ENCODE results near the gene SAMD4A.

Gene SAMD4A

DNA sequence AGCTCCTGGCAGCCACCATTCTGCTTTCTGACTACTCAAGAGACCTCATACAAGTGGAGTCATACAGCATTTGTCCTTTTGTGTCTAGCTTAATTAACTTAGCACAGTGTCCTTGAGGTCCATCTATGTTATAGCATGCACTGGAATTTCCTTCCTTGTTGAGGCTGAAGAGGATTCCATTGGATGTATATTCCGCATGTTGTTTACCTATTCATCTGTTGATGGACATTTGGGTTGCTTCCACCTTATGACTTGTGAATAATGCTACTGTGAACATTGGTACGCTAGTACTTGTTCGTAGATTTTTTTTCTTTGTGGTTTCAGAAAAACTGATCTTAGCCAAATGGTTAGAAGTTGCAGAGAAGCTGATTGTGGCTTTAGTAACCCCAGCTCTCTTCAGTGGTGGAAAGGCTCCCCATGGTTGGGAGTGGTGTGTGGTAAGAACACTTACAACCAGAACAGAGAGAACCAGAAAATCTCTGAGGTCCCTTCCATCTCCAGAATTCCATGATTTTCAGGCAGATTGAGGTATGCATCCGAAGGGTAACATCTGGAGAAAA, 118.4 kb downstream of the SAMD4A start:
- no peak for DNase-seq (ENCODE audit: low spot score)

DNA sequence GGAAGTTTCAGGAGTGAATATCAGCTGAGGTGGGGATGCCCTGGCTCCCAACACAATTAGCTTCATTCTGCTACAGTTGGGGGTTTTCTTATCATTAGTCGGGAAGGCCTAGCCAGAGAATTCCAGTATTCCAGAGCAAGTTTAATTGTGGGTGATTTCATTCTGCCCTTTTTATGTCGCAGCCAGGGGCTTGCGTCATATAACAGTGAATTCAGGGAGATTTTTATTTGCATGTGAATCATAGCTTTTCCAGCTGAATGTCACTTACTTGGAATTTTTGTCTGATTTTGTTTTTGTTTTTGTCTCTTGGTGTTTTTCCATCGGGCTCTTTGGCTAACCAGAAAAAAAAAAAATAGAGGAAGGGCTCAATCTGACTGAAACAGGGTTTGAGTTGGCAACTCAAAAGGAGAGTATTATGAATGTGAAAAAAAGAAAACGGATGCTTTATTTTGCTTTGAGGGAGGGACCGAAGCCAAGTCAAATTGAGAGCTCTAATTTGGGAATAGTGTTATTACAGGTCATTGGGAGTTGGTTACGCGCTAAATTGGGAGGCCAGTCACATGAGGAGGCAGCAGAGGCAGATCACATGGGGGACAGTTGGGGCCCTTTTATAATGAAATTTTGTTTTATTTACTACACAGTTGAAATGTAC, 119.4 kb downstream of the SAMD4A start:
- DNase-seq (ENCODE audit: low spot score): no peak

DNA sequence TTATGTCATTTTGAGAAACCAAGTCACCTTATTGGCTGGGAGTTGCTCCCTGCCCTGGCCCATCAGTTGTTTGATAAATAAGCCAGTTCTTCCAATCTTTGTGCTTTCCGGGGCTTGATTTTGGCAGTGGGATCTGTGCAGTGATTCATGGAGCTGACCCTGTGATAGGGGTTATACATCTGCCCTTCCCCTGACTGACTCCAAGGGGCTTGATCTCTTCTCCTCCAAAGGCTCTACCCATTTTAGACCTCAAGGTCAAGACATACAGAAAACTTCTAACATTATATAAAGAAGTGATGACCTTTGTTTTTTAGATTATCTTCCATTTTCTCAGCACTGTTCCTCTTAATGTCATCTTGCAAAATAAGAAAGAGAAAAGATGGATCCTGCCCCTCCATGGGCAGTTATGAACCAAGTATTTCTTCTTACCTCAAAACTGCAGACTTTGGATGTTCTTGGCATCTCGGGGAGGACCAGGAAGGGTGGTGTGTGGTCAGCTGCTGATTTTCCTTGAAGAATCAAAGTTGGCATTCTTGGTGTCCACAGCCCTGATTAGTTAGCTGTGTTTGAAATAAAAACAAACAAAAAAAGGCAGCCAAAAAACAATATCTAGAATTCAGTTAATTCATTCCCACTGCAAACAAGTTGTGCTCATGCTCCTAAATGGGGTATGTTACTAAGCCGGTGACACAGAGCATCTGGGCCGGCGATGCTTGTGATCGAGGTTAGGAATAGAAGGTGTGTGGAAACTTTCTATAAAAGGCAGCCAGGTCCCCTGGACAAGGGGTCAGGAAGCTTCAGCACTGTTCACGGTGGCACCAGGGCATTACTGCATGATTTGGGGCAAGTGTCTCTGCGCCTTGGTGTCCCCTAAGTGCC, 120.2 kb downstream of the SAMD4A start:
- DNase-seq (ENCODE audit: low spot score): no peak

DNA sequence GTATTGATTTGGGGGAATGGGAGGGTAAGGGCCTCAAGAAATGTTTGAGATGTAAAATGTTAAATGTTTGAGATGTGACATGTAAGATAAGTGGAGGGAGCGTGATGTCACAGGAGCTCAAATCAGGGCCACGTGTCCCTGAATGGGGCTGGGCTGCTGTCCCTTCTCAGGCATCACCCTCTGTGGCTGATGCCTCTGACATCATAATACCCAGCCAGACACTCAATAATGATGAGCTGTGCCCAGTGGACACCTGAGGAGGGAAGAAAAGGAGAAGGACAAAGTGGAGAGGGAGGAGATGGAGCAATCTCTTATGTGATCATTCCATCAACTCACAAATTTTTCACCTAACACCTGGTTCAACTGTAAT, 120.8 kb downstream of the SAMD4A start:
- DNase-seq (ENCODE audit: low spot score): no peak

DNA sequence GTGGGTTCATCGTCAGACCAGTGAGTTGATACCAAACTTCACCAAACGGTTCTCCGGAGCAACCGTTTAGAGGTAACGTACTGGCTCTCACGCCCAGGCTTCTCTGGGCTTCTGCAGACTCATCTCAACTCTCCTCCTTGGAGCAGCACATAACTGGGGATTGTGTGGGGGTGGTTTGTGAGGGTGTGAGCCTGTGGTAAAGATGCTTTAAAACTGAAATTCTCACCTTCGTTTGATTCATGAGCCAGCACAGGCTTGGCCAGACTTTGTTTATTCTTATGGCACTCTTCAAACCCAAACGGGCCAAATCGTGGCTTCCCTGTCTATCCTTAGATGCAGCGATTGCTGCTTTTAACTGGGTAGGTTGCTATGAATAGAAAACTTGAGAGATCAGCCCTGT, 121.3 kb downstream of the SAMD4A start:
- no peak for DNase-seq (ENCODE audit: low spot score)

DNA sequence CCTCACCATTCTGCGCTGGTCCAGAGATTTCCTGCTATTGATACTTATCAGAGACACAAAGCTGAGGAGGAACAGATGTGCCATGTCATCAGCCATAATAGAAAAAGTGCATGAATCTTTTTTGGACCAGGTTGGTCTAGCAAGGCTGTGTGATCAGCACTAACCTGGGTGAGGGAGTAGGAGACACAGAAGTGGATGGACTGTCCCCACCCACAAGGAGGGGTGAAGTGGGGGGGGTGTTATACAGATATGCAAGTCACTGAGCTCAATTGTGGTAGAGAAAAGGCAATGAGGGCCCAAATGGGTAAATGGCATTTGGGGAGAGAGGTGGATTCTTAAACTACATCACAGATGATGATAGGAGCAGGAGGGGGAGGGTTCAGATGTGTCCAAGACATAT, 123.0 kb downstream of the SAMD4A start:
- DNase-seq (ENCODE audit: low spot score): no peak

DNA sequence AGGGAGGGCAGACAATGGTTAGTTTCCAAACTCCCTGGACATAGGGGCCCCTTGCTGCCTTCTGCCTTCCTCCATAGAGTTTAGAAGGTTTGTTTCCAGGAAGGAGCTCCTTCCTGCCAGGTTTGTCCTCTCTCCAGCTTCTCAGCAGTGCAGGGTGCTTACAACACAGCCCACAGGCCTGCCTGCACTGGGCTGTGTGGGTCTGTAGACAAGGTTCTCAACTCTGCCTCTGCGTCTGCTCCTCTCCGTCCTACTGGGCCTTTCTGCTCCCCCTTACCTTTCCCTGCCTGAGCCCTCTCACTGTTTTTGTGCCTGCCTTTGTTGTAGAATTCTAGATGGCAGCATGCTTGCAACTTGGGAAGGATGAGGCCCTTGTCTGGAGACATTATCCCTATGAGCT, 124.0 kb downstream of the SAMD4A start:
- no peak for DNase-seq (ENCODE audit: low spot score)

DNA sequence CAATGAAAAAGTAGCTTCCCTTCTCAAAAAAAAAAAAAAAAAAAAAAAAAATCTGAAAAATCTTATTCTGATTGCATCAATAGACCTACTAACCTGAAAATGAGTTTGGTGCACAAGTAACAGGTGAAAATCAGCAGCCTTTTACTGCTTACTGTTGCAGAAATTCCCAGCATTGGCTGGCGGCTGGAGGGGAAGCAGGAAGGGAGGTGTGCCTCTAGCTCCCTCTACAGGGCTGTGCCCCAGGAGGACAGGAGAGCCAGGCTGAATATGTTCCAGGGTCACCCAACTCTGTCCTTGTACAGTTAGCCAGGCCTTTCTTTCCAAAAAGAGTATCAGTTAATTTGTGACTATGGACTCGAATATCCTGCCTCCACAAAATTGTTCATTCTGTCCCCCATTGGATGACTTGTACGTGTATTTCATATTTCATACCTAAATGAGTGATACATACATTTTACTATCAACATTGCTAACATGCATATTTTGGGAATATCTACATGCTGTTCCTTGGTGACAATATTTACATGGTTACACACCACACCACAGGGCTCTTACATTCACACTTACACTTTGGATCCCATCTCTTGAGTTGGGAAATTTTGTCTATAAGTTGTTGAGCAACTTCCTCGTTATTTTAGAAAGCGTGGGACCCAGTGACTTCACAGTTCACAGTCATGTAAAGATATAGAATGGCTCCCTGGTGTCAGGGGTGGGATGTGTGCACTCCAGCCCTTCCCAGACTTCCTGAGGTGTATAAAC, 124.8 kb downstream of the SAMD4A start:
- peak; percentile 73 for DNase-seq (ENCODE audit: low spot score)

DNA sequence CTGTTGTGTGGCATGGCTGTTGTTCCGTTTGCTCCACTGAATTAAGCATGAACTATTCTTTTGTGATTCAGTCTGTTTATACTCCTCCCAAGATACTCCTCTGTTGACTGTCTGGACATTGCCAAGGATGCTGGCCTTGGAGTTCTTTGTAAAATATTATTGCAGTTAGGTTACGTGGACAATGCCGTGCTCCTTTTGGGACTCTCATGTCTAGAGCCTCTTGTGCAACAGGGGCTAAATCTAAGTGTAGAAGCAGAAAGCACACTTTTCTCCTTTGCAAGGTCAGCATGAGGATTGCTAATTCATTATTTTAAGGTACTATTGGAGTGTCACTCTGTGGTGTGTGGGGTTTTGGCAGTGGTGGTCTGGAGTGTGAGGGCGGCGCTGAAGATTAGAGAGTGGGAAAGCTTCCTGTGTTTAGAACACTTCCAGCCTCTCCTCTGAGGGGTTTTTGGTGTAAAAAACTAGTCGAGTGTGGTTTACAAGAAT, 125.4 kb downstream of the SAMD4A start:
- DNase-seq (ENCODE audit: low spot score): no peak

DNA sequence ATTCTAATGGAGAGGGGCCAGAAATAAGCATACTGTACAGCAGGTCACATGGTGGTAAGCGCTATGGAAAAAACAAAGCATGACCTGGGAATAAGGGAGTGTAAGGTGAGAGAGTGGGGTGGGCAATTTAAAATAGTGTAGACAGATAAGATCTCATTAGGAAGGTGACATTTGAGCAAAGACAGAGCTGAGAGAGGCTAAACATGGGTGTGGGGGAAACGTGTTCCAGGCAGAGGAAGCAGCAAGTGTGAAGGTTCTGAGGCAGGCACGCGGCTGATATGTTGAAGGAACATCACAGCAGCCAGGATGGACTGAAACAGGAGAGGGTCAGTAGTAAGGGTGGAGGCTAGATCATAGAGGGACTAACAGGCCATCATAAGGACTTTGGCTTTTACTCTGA, 126.8 kb downstream of the SAMD4A start:
- no peak for DNase-seq (ENCODE audit: low spot score)

DNA sequence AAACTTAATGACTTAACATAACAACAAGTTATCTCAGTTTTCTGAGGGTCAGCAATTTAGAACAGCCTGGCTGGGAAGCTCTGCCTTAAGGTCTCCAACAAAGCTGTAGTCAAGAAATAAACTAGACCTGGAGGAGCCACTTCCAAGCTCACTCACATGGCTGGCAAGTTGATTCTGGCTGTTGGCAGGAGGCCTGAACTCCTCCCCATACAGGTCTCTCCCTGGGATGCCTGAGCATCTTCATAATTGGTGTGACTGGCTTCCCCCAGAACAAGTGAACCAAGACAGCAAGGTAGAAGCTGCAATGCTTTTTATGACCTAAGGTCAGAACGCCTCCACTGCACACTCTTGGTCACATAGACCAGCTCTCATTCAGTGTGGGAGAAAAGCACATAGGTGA, 128.3 kb downstream of the SAMD4A start:
- no peak for DNase-seq (ENCODE audit: low spot score)

DNA sequence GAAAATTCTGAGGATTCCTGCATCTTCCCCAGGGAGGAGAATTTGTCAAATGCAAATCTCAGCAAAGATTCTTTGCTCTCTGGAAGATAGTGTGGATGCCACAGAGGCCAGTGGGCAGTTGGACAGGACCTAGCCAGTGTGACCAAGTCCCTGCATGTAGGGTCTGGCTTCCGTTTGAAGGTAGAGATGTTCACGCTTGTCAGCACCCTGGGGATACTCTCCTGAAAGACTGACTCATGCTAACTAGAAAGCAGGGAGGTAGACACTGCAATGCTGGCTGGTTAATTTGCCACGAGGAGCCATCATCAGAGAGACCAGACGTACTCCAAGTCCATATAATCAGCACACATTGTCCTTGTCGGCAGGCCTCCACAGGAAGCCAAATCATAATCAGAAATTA, 130.1 kb downstream of the SAMD4A start:
- no peak for DNase-seq (ENCODE audit: low spot score)

DNA sequence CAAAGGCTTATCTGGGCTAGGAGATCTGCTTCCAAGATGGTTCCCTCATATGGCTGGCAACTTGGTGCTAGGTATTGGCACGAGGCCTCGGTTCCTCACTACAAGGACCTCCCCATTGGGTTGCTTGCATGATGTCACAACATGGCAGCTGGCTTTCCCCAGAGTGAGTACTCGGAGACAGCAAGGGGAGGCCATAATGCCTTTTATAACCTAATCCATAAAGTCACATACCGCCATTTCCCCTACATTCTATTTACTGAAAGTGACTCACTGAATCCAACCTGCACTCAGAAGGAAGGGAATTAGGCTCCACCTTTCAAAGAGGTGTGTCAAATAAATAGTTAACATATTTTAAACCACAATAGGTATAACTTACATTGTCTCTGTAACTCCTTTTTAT, 130.9 kb downstream of the SAMD4A start:
- no peak for DNase-seq (ENCODE audit: low spot score)

DNA sequence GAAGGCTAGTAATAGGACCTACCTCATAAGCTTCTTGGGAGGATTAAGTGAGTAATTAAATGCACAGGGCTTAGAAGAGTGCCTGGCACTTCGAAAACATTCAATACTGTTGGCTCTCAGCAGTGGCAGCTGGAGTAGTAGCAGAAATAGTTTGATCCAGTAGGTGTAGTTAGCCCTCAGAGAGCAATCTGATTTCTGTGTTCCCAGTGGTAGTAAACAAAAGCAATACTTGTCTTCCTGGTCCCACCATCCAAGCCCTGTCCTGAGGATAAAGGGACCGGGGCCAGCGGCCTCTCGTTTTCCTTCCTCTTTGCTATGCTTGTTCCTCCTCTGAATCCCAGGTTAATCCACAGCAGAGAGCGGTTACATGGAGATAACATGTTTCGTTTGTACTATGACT, 131.6 kb downstream of the SAMD4A start:
- no peak for DNase-seq (ENCODE audit: low spot score)

DNA sequence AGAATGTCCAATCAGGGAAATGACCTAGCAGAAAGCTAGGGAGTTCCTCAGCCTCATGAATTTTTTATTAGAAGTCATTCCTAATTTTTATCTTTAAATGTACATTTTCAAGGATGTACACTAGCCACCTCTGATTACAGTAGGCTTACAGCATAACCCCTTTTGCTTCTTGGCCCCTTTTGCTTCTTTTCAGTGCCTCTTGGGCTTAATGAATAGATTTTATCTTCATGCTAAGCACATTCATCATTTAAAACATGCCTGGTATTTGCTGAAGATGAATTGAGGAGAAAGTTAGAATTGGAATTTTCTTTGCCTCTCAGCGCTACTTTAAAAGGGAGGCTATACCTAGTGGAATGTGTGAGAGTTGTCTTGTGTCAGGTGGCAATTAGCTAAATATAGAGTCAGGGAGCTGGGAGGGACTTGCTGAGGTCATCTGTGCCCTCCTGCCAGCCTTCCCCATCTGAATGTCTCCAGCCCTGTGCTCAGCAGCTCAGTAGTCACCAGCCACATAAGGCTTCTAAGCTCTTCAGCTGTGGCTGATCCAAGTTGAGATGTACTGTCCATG, 132.1 kb downstream of the SAMD4A start:
- no peak for DNase-seq (ENCODE audit: low spot score)

DNA sequence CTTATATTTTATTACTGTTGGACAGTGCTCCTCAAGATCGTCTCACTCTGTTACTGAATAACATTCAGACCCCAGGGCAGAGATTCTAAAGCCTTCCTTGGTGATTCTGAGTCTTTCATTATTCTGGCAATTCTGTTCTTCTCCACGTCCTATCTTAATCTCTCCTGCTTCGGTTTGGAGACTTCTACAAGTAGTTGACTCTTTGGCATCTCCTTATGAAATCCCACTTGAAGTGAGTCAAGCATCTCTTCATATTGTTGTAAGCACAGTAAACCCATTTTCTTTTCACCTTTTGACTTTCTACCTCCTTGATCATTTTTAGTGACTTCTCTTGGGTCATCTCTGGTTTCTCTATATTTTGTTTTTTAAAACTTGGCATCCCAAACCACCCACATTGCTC, 132.8 kb downstream of the SAMD4A start:
- no peak for DNase-seq (ENCODE audit: low spot score)

DNA sequence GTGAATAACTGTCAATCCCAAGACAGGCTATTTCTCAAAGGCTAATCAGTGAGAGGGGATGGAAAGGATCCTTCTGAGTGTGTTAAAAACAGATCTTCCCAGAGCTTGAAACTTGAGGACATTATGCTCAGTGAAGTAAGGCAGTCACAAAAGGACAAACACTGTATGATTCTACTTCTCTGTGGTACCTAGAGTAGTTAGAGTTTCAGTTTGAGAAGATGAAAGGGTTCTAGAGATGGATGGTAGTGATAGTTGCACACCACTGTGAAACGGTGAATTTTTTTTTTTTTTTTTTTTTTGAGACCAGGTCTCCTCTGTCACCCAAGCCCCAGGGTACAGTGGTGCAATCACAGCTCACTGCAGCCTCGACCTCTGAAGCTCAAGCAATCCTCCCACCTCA, 133.8 kb downstream of the SAMD4A start:
- no peak for DNase-seq (ENCODE audit: low spot score)

DNA sequence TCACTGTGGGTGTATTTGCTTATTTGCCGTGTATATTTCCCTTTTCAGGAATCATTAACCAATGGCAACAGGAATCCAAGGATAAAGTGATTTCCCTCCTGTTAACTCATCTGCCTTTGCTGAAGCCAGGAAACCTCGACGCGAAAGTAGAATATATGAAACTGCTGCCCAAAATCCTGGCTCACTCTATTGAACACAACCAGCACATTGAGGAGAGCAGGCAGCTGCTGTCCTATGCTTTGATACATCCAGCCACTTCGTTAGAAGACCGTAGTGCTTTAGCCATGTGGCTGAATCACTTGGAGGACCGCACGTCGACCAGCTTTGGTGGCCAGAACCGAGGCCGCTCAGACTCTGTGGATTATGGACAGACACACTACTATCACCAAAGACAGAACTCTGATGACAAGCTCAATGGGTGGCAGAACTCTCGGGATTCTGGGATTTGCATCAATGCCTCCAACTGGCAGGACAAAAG, 135.1 kb downstream of the SAMD4A start:
- no peak for DNase-seq (ENCODE audit: low spot score)

DNA sequence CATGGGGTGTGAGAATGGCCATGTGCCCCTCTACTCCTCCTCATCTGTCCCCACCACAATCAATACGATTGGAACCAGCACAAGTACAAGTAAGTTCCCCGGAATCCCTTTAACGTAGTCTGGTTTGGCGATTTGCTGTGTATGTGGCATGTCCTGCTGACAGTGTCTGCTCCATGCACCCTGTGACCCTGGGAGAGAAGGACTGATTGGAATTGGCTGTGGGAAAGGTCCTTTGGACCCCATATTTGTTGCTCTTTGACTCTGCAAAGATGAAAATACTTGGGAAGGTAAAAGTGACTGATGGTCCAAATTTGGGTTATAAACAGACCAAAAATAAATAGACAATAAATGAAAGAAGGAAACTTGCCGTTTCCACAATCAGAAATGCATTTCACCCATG, 135.6 kb downstream of the SAMD4A start:
- no peak for DNase-seq (ENCODE audit: low spot score)

DNA sequence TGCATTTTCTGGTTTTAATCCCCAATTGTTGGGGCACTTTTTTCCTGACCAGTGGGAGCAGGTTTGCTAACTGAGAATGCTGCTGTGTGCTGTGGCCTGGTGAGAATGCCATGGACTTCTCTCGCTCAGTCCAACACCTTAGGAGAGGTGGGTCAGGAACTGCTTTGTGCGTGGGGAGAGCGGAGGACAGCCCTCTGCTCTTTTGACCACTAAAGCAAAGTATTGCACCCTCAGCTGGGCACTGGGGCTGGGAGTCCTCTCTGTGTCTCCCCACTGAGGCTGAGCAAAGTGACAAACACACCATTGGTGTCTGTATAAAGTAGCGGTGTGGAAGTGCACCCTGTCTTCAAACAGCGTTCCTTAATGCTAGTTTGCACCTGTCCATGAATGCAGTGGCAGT, 136.2 kb downstream of the SAMD4A start:
- no peak for DNase-seq (ENCODE audit: low spot score)

DNA sequence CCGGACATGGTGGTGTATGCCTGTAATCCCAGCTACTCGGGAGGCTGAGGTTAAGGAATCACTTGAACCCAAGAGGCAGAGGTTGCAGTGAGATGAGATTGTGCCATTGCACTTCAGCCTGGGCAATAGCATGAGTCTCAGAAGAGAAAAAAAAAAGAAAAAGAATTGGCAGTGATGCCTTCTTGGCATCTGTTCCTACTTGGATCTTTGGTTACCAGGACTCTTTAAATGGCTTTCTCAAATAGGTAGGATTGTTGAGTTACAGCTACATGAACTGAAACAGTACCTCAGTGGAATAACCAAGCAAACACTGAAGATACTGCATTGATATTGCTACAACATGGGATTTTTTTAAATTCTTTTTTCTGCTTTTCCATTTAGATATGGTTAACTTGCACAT, 136.8 kb downstream of the SAMD4A start:
- DNase-seq (ENCODE audit: low spot score): no peak

DNA sequence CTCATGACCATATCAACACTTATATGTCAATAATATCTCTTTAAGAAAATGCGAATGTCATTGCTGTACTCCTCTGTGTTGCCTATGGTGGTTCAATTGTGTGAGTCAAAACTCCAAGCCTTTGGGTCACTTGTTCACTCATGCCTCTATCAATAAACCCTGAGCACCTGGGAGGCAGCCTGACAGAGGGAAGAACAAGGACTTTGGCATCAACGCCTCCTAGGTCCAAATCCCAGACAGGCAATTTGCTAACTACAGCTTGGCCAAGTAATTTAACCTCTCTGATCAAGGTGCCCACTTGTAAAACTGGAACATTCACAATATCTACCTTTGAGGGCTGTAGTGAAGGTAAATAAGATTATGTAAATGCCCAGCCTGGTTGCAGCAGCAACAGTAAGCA, 137.8 kb downstream of the SAMD4A start:
- no peak for DNase-seq (ENCODE audit: low spot score)
